ENCODE results near the gene WDFY4. TPM values are rescaled to one million over a fixed set of nuclear protein-coding genes. Genes with fewer than 3 reads are reported as not detected.

The WDFY4 gene
- total and polyA plus RNA-seq, 9 of the 15 experiments (the other 6 are each of a cell fraction or from before 2014, with no cell fraction given), result 0.01 to 0.02 (median 0.01) TPM; not detected in 6

DNA sequence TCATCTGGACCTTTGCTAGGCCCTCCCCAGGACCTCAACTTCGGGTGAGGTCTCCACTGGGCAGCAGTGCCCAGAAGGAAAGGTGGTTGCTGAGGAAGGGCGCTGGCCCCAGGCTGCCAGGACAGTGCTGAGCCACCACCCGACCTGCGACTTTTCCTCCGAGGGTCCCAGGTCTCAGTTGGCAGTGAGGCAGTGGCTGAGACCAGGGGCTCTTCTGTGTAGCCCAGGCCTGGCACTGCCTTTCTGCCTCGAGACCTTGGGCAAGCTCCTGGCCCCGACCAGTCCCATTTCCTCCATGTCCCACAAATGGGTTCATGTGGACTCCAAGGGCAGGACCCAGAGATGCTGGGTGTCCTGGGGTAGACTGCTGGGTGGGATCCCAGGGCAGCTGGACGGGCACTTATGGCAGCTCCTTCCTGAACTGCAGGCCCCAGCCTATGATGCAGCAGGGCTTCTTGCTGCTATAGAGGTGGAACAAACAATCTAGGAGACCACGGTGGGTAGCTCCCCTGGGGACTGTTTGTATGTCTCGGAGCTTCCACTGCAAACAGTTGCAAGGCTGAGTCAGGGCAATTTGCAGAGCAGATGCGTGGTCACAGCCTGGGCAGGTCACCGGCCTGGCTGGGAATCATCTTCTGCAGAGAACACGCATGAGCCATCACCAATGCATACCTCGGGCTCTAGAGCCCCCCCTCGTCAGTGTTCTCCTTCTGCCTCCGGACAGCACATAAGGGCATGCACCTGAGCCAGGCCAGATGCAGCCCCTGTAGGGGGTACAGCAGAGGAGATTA lies 272.9 kb downstream of the WDFY4 start:
- Histone ChIP-seq H3K9me3 (replicated peaks; ENCODE audit: control insufficient read depth, insufficient read depth, low read depth, low read length) (no peaks in the 10 kb centered on the region), H4K20me1 (replicated peaks; ENCODE audit: control insufficient read depth, insufficient read depth, low read length) (peaks cover 3% of the 10 kb centered on the region; the same call in 1 of the 2 replicates), H3K4me3 (no peak overlapping the region), H3K4me2 (ENCODE audit: insufficient read depth, low read length) (no peak overlapping the region), H2AFZ (ENCODE audit: low read depth, low read length) (no peak overlapping the region), H3K27me3 (ENCODE audit: control insufficient read depth in 2 of 2, insufficient read depth in 2 of 2, low read length in 2 of 2) (peaks cover 19 to 39% of the 10 kb centered on the region in 2 experiments), H3K79me2 (ENCODE audit: control insufficient read depth, insufficient read depth, low read length) (no peaks in the 10 kb centered on the region), H3K9ac (ENCODE audit: insufficient read depth in 1 of 2, low read depth in 2 of 2, low read length in 2 of 2) (no peak overlapping the region; a peak in 1 of 4 replicates), H3K27ac (ENCODE audit: extremely low read depth, low read depth, low read length) (no peak overlapping the region), H3K4me1 (replicated peaks in 1 of 2; ENCODE audit: control insufficient read depth in 2 of 2, insufficient read depth in 2 of 2, low read length in 2 of 2) (no peaks in the 10 kb centered on the region), H3K9me1 (ENCODE audit: control insufficient read depth, insufficient read depth, low read length) (no peaks in the 10 kb centered on the region), H3K36me3 (ENCODE audit: control insufficient read depth, insufficient read depth, low read length) (no peaks in the 10 kb centered on the region)
- DNase-seq (ENCODE audit: extremely low read depth in 1 of 4, low spot score in 3 of 4), result no peak
- TF ChIP-seq MTA1 (IDR thresholded peaks at IDR 0.05; ENCODE audit: borderline replicate concordance), result no peak
- no peak for TF ChIP-seq ZBED1 (IDR thresholded peaks at IDR 0.05)
- no peak for TF ChIP-seq STAG1 (CRISPR knock-in tag; IDR thresholded peaks at IDR 0.05; ENCODE audit: borderline replicate concordance)
- no peak for TF ChIP-seq HDAC2 (IDR thresholded peaks at IDR 0.05)
- no peak for TF ChIP-seq POLR2B (IDR thresholded peaks at IDR 0.05; ENCODE audit: low read depth, partially characterized antibody)
- TF ChIP-seq ZNF282 (CRISPR knock-in tag; IDR thresholded peaks at IDR 0.05), result no peak
- FAIRE-seq, result no peak
- ChIA-PET CTCF (ENCODE audit: low intra/inter-chr PET ratio) (no interaction called here), POLR2A (interaction anchor here (0.6 to 0.7 kb wide), 2 partner anchors 11 to 32 kb away, joined by 3 read pairs; no protein-coding TSS in a partner anchor)
- no peak for ATAC-seq
- in situ Hi-C loops (cut with MboI), result no loop called here
- intact Hi-C loops (cut with micrococcal nuclease), result no loop called here
- WGBS (ENCODE audit: insufficient coverage, low coverage, missing lambda C conversion rate), result 1% methylated on average over 16 of the region's 16 CpGs
- BruUV-seq (replicated peaks), result no TSS peak
